Measurements from ENCODE around the gene NAGLU.
A peak's percentile ranks its signal among the peaks of the same experiment; 100 is the strongest.

The NAGLU gene

DNA sequence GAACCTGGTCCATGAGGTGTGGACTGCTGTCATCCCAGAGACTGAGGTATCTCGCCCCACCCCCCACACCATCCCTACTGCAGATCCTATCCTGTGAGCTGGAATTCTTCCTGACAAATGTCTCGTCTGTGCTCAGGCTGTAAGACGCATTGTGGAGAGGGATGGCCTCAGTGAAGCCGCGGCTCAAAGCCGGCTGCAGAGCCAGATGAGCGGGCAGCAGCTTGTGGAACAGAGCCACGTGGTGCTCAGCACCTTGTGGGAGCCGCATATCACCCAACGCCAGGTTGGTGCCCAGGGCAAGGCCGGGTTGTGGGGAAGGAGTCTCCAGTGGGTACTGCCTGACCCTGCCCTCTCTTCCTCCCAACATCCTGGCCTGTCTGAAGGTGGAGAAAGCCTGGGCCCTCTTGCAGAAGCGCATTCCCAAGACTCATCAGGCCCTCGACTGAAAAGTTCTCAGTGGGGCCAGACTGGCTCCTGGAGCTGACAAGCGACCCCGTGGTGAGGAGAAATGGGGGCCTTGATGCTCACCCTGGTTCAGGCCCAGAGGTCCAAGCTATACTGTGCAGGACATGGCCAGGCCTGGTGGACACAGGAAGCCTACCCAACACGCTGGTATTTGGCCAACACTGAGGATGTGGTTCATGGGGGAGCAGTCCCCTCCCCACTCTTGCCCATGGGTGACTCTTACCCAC lies 29.6 kb downstream of the NAGLU start:
- DNase-seq: no peak

DNA sequence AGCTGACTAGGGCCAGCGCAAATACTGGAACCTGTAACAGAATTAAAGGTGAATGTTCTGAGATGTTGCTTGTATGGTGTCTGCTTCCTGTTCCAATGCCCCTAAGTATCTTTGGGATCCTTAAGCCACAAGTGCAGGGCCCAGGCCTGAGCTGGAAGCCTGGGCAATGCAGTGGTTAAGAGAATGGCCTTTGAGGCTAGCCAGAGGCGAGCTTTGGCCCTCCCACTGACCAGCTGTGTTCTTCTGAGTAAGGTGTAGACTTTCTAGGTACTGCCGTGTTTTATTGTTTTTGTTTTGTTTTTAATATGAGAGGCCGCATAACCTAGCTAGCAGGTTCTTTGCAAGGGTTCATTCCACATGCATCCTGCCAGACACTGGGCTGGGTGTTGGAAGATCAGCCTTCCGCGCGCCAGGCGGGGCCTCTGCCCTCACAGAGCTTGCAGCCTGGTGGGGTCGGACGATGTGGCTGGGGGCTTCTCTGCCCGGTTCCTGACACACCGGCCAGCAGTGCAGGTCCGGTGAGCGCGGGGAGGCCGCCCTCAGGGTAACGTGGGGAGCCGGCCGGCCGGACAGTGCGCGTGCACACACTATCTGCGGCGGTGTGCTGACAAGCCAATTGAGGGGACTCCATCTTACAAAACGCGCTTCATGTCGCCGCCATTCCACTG lies 30.3 kb downstream of the NAGLU start:
- DNase-seq: no peak

DNA sequence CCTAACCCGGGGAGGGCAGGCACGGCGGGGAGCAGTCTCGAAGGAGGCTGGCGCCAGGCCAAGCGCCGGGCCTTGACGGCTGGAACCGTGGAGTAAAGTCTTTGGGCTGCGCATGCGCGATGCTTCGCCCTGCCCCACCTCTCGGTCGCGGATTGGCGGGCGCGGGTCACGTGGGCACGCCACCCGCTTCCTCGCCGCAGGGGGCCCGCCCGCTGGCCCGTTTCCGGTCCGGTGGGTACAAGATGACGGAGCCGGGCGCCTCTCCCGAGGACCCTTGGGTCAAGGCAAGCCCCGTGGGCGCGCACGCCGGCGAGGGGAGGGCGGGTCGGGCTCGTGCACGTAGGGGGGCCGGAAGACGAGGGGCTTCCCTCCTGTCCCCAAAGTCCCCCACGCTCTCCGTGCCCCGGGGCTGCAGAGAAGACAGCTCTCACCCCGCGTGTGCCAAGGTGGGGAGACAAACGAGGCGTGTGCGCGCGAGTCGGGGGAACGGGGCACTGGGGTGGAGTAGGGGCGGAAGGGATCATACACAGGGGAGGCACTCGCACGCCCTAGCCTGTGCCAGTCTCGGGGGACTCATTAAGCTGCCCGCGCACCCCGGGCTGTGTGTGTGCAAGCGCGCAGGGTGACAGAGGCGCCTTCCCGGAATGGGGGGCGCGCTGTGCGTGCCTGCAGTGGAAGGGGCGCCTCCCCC lies 31.0 kb downstream of the NAGLU start, which contains the start of gene MLX:
Gene MLX, plus strand, starts transcription at position 218 of the 691 bp plus-strand sequence. Its CDS starts 25 bp downstream, at position 243.
- DNase-seq: peak; percentile 91 to 92

DNA sequence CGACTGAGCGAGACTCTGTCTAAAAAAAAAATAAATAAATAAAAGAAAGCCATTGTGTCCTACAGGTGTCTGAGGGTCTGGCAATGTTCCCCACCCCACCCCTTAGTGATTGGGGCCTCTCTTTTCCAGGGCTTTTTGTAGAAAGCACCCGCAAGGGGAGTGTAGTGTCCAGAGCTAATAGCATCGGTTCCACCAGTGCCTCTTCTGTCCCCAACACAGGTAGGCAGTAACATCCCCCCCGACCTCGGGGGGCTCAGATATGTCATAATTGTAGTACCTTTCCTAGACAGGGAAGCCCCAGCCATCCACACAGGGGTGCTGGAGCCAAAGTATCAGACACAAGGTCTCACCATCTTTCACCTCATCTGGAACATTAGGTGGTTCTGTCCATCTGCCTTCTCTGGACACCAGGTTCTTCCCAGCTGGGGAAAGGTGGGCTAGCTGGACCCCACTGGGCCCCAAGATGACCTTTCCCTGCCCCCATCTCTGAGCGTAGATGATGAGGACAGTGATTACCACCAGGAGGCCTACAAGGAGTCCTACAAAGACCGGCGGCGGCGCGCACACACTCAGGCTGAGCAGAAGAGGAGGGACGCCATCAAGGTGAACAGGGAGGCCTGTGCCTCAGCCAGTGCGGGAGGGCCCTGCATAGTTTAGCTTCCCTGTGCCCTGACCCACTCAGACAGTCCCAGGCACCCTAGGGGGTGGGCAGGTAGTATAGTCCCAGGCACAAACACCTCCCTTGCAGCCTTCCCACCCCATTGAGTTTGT lies 32.5 kb downstream of the NAGLU start:
- no peak for DNase-seq

- no peak for DNase-seq
Measured at GRCh38 chr17:42571435-42572225, 35.6 kb downstream of the NAGLU start.

- DNase-seq: no peak
Measured at GRCh38 chr17:42573095-42573494, 37.1 kb downstream of the NAGLU start.

- DNase-seq: no peak
Measured at GRCh38 chr17:42574463-42574862, 38.4 kb downstream of the NAGLU start.

- DNase-seq: peak in 1 of 2 experiments; percentile 36
Measured at GRCh38 chr17:42577140-42577531, 41.1 kb downstream of the NAGLU start.

- DNase-seq: peak; percentile 96 to 97
Measured at GRCh38 chr17:42577532-42578281, 41.7 kb downstream of the NAGLU start, which contains the start of gene PSMC3IP. Gene PSMC3IP (minus strand): TSS chr17:42577729. CDS start chr17:42577686, 43 bp downstream.

DNA sequence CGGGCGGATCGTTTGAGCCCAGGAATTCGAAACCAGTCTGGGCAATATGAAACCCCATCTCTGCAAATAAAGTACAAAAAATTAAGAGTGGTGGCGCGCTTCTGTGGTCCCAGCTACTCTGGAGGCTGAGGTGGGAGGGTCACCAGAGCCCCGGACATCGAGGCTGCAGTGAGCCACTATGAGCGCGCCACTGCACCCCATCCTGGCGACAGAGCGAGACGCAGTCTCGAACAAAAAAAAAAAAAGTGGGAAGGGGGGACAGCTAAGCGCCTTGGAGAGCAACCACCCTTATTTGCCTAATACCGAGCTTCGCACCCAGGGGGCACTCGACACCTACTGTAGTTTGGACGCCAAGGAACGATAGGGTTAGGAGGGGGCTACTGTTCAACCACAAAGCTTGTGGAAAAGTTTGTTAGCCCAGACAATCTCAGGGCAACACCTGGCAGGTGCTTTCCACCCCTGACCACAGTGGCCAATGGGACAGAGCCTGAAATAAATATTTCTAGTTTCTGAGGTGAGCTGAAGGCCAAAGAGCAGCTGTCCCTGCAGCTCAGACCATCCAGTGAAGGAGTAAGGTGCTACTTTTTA lies 42.3 kb downstream of the NAGLU start:
- DNase-seq: peak; percentile 79 to 86

- DNase-seq: no peak
Measured at GRCh38 chr17:42579794-42580551, 43.9 kb downstream of the NAGLU start.

DNA sequence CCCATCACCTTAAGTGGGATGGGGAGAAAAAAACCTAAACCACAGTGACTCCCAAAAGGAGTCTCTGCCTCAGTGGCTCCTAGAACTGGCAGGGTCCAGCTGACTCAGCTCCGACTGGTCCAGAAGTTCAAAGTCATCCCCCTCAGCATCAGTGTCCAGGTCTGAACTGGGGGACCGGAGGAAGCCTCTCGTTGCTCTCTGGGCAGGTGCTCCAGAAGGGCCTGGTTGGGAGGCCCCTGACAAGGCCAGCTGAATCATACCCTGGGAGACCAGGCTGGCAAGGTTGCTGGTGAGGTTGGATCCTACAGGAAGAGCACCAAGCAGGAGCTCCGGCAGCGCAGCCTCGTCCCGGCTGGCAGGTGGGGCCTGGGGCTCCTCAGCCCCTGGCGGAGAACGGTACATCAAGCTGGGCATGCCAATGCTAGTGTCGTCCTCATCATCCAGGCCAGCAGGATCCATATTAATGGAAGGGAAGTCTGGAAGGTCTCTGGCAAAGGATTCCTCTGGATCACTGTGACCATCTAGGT lies 45.8 kb downstream of the NAGLU start:
- no peak for DNase-seq

- DNase-seq: no peak
Measured at GRCh38 chr17:42584880-42585279, 48.8 kb downstream of the NAGLU start.

- no peak for DNase-seq
Measured at GRCh38 chr17:42585353-42585752, 49.3 kb downstream of the NAGLU start.

- DNase-seq: no peak
Measured at GRCh38 chr17:42586514-42587230, 50.6 kb downstream of the NAGLU start.

DNA sequence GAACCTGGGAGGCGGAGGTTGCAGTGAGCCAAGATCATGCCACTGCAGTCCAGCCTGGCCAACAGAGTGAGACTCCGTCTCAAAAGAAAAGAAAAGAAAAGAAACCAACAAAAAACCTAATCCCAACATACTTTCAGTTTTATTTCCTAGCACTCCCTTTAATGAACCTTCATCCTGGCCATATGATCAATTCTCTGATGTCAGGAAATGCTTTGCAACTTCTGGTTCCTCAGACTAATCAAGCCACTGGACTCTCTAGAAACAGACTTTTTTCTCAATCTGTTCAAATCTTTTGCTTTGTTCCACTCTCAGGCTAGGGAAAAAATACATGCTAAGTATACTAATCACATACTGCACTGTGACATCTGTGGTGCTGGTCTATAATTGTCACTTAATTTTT lies 54.8 kb downstream of the NAGLU start:
- no peak for DNase-seq

DNA sequence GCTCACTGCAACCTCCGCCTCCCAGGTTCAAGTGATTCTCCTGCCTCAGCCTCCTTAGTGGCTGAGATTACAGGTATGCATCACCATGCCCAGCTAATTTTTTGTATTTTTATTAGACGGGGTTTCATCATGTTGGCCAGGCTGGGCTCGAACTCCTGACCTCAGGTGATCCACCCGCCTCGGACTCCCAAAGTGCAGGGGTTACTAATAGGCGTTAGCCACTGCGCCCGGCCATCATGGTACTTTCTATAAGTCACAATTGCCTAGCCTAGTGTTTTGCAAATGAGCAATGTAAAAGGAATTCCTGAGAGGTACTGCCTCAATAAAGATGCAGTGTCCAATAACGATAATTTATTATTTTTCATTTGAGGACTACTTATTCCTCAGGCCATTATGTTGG lies 55.4 kb downstream of the NAGLU start:
- no peak for DNase-seq
